Tibial artery (tissue), 4 donors: ENCODE measurements around the gene KCNJ9.

Experiments used
- DNase-seq, 2 donors: peaks; one replicate each; pipeline ENCODE4 v3.0.0-alpha.2; 2019
- H3K27ac ChIP-seq, 2 donors: fragments of 200-600 bp; sonication (generic) in 1 of 2; 1 replicate in 1 of 2; 2 replicates in 1 of 2; pipeline ENCODE4 v1.5.1; 2018 to 2019; ENCODE audit warnings: mild to moderate bottlenecking in 1 of 2
- H3K27me3 ChIP-seq, 2 donors: fragments of 200-600 bp; sonication (generic) in 1 of 2; one replicate each; pipeline versions ENCODE4 v1.5.1 to v1.6.0; 2016 to 2019
- H3K36me3 ChIP-seq, 3 donors: fragments of 200-600 bp; sonication (generic) in 2 of 3; one replicate each; pipeline ENCODE4 v1.5.1; 2016 to 2019; ENCODE audit warnings: mild to moderate bottlenecking in 2 of 3
- H3K4me1 ChIP-seq, 4 donors: fragments of 200-600 bp; sonication (generic) in 2 of 4; 1 replicate in 3 of 4; 2 replicates in 1 of 4; pipeline ENCODE4 v1.5.1; 2016 to 2019
- H3K4me3 ChIP-seq, 2 donors: fragments of 200-600 bp; sonication (generic) in 1 of 2; 1 replicate in 1 of 2; 2 replicates in 1 of 2; pipeline ENCODE4 v1.5.1; 2018 to 2019; ENCODE audit warnings: mild to moderate bottlenecking in 2 of 2
- H3K9me3 ChIP-seq, 3 donors: fragments of 200-600 bp; sonication (generic) in 1 of 3; one replicate each; pipeline ENCODE4 v1.5.1; 2016 to 2019
- intact Hi-C: fragments of 100-400 bp; cut with DNase I; formaldehyde crosslinking; loops from one replicate; pipeline ENCODE4 v1.15.0; 2023; ENCODE audit warnings: low total_unique reads
- TF ChIP-seq, protein P1 (sequence below), 2 experiments: fragments of 200-600 bp in 1 of 2; fragments of 450-650 bp in 1 of 2; IDR thresholded peaks; one replicate each; pipeline ENCODE4 v1.5.1; 2017 to 2019; ENCODE audit warnings: antibody characterized with exemption in 2 of 2, mild to moderate bottlenecking in 1 of 2, moderate library complexity in 1 of 2

The KCNJ9 gene

DNA sequence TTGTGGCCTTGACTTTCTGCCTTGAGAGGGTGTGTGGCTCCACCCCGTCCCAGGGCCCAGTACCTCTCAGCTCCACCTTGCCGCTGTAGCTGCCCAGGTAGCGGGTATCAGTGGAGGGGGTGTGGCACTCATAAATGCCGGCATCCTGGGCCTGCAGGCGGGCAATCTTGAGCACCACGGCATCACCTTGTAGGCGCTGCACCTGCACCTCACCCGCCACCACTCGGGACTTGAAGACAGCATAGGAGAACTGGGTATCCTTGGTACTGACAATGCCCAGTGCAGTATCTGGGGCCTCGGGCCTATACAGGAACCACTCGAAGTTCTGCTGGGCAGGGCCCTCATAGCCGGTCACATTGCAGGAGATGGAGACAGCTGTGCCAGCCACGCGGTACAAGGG, 13.5 kb downstream of the KCNJ9 start:
- Histone ChIP-seq H3K27ac (no peak overlapping the region), H3K27me3 (no peaks in the 10 kb centered on the region), H3K9me3 (no peaks in the 10 kb centered on the region), H3K4me1 (peaks cover 0 to 62% (median 36%) of the 10 kb centered on the region in 4 donors), H3K36me3 (peaks cover 46 to 57% (median 50%) of the 10 kb centered on the region in 3 donors), H3K4me3 (no peak overlapping the region)
- TF ChIP-seq, protein P1, sequence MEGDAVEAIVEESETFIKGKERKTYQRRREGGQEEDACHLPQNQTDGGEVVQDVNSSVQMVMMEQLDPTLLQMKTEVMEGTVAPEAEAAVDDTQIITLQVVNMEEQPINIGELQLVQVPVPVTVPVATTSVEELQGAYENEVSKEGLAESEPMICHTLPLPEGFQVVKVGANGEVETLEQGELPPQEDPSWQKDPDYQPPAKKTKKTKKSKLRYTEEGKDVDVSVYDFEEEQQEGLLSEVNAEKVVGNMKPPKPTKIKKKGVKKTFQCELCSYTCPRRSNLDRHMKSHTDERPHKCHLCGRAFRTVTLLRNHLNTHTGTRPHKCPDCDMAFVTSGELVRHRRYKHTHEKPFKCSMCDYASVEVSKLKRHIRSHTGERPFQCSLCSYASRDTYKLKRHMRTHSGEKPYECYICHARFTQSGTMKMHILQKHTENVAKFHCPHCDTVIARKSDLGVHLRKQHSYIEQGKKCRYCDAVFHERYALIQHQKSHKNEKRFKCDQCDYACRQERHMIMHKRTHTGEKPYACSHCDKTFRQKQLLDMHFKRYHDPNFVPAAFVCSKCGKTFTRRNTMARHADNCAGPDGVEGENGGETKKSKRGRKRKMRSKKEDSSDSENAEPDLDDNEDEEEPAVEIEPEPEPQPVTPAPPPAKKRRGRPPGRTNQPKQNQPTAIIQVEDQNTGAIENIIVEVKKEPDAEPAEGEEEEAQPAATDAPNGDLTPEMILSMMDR (IDR thresholded peaks at IDR 0.05), result no peak
- intact Hi-C loops, result no loop called here
- no peak for DNase-seq

DNA sequence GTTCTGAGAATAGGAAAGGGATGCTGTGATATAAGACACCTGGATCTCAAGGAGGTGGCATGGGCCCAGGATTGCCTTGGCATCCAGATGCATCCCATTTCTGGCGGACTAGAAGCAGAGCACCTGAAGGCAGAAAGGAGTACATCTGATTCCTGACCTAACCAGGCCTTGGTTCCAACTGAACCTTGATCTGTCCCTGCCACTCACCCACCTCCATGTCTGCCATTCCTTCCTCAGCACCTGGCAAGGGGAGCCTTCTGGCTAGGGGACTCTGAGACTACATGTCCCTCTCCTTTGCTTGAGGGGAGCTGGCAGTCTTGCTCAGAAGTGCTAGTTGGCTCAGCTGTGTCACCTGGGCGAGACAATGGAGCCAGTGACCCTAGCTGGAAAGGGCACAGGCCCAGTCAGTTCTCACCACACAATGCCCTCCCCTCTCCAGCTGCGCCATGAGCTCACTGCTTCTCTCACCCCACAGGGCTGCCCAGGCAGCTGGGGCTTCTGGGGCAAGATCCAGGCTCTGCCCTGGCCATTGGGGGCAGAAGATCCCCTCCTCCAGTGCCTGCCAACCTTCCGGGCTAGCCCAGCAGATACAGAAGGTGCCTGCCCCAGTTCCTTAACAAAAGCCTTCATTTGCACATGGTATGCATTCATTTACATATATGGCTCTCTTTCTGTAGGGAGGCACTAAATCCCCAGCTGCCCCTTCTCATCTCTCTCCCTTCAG, 14.2 kb downstream of the KCNJ9 start:
- peak overlapping the region; percentile 96 to 99 for H3K27ac ChIP-seq
- no peak overlapping the region for H3K4me3 ChIP-seq
- no peaks in the 10 kb centered on the region for H3K9me3 ChIP-seq
- TF ChIP-seq, protein P1 (IDR thresholded peaks at IDR 0.05), result no peak
- no peaks in the 10 kb centered on the region for H3K27me3 ChIP-seq
- no peak for DNase-seq
- H3K4me1 ChIP-seq, result peaks cover 0 to 61% (median 37%) of the 10 kb centered on the region in 4 donors
- intact Hi-C loops, result no loop called here
- peaks cover 44 to 50% (median 45%) of the 10 kb centered on the region in 3 donors for H3K36me3 ChIP-seq

DNA sequence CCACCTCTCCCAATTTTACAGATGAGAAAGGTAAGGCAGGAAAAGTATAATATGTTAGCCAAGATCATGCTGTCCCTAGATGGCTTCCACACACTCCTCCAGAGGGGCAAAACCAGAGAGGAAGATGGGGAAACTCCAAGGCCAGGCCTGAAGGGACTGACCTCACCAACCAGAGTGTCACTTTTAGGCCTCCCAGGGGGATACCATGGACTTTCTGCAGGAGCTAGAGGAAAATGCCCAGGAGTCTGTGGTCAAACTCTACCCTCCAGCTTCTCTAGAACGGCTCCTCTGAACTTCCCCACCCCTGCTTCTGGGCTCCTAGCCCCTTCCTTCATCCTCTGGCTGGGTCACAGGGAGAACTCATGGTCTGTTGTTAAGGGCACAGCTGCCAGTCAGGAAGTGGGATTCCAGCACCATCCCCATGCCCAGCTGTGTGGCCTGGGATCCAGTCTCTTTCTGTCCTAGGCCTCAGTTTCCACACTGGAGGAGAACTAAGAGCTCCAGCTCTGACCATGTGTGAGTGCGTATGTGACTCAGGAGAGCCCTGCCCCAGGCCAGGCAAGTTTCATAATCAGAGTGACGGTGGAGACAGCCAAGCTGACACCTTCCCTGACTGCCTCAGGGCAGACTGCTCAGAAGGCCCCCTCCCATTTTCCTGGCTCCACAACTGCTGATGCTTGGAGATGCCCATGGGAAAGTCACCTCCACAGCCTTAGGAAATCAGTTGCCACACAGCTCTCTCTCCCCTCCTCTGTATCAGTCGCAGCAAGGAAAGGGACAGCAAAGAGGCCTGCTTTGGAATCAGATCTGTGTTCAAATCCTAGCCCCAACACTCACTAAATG, 15.2 kb downstream of the KCNJ9 start:
- TF ChIP-seq, protein P1 (IDR thresholded peaks at IDR 0.05), result no peak
- H3K4me3 ChIP-seq, result peak overlapping the region; percentile 96
- no peaks in the 10 kb centered on the region for H3K9me3 ChIP-seq
- peak; percentile 77 to 87 for DNase-seq
- intact Hi-C loops, result no loop called here
- peak overlapping the region; percentile 96 to 99 for H3K27ac ChIP-seq
- no peaks in the 10 kb centered on the region for H3K27me3 ChIP-seq
- peaks cover 0 to 66% (median 41%) of the 10 kb centered on the region in 4 donors for H3K4me1 ChIP-seq
- H3K36me3 ChIP-seq, result peaks cover 35 to 41% (median 35%) of the 10 kb centered on the region in 3 donors

DNA sequence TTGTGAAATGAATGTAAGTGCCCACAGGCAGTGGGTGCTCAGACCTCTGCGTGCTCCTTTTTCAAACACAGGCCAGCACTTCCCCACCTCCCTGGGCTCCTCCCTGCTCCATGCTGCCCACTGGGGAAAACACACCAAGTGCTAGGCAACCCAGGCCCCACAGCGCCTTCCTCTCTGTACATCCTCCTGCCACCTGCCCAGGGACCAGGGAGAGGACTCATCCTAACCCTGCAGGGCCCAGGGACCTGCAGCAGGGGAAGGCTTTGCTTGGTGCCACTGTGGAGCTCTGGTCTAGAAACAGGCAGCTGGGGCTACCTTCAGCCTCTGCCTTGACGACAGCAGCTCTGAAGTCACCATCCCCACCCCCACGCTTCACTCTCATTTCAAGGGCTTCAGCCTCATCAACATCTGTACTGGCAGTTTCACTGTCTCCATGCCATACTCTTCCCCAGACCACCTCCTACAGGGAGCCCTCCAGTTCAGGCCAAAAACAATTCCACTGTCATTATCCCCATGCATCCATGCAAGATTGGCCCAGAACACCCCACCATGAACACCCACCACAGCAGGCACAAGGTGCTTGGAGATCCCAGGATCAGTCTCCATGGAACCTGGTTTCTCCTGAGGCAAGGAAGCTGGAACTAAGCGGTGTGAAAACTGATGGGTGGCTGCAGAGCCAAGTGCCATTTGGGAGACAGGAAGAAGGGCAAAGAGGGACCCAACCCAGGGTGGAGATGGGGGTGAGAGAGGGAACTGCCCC, 16.0 kb downstream of the KCNJ9 start:
- Histone ChIP-seq H3K36me3 (peaks cover 26 to 32% (median 27%) of the 10 kb centered on the region in 3 donors), H3K27me3 (no peaks in the 10 kb centered on the region), H3K9me3 (no peaks in the 10 kb centered on the region), H3K27ac (peak overlapping the region; percentile 96 to 99), H3K4me1 (peaks cover 0 to 74% (median 49%) of the 10 kb centered on the region in 4 donors), H3K4me3 (peak overlapping the region; percentile 96)
- TF ChIP-seq, protein P1 (IDR thresholded peaks at IDR 0.05), result no peak
- no peak for DNase-seq
- intact Hi-C loops, result no loop called here
